SU-DHL-6 (cell line): Measurements from ENCODE around the gene ZNF774.

ENCODE experiments used
- CTCF ChIP-seq: fragments of 200-600 bp; sonication (generic); IDR thresholded peaks from one replicate; pipeline ENCODE4 v1.5.1; 2017; ENCODE audit warnings: antibody characterized with exemption, mild to moderate bottlenecking, low read length, moderate library complexity; ENCODE audit not compliant: insufficient read depth, poor library complexity, severe bottlenecking
- EZH2phosphoT487 ChIP-seq: fragments of 200-600 bp; sonication (generic), shearing (Covaris generic); conservative IDR thresholded peaks from 2 replicates; pipeline ENCODE4 v1.6.1; 2018; ENCODE audit warnings: mild to moderate bottlenecking, antibody characterized with exemption, low read length, moderate library complexity, mixed read lengths

DNA sequence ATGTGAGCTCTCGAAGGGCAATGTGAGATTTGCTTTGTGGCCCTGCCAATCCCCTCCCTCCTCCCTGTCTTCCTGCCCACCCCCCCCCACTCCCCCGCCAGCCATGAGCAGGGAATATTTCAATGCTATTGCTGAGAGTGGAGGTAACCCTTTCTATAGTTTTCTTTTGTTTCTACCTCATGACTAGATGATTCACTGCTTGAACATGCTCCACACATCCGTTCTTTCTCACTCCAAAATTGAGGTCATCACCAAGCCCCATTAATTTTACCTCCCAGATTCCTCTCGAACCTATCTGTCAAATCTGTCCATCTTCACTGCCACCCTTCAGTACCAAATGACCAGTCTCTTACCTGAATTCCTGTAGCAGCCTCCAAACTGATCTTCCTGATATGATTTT is 12.2 kb downstream of the ZNF774 start:
- TF ChIP-seq CTCF (no peak), EZH2phosphoT487 (no peak)
